GM18858 (cell line): Measurements from ENCODE around the gene MTCL1.

Experiments
- ATAC-seq: cut with Tn5 transposase; IDR thresholded peaks from one replicate; pipeline ENCODE4 v1.9.1; 2021; ENCODE audit not compliant: unreplicated experiment

Gene MTCL1

DNA sequence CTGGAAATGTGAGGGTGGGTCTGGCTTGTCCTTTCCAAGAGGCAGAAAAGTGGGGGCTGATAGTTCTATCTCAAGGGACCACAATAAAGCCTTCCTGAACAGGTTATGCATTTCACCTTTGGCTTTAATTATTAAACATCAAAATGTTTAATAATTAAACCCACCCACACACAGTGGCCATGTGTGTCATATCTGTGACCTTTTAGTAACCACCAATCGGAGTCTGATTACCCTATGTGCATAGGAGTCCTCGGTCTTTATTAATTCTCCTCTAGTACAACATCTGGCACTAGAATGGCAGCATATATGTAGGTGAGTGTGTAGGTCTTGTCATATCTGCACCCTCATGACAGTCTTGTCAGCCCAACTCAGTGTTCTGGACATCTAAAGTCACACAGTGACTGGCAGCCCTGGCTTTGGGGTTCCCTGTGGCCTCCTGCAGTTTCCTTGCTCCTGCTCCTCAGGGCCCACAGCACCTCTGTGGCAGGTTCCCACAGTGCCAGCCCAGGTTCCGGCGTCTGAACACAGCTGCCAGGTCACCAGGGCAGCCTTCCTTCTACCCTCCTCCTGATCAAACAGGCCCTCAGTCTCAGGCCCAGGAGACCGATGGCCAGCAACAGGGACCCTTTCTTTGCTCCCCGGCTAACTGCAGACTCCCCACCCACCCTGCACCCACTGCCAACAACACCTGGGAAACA lies 100.9 kb downstream of the MTCL1 start:
- no peak for ATAC-seq

GRCh38 chr18:8806798-8807487 lies 101.6 kb downstream of the MTCL1 start:
- ATAC-seq: no peak

GRCh38 chr18:8807488-8807805 lies 102.1 kb downstream of the MTCL1 start:
- ATAC-seq: no peak

GRCh38 chr18:8808001-8808400 lies 102.6 kb downstream of the MTCL1 start:
- no peak for ATAC-seq

- no peak for ATAC-seq
These were observed 104.2 kb downstream of the MTCL1 start for GRCh38 chr18:8809514-8809913.

GRCh38 chr18:8810157-8810556 lies 104.8 kb downstream of the MTCL1 start:
- ATAC-seq: no peak

GRCh38 chr18:8811115-8811514 lies 105.8 kb downstream of the MTCL1 start:
- no peak for ATAC-seq

- ATAC-seq: no peak
These were observed 107.3 kb downstream of the MTCL1 start for GRCh38 chr18:8812631-8813030.

- no peak for ATAC-seq
These were observed 108.3 kb downstream of the MTCL1 start for GRCh38 chr18:8813611-8814010.

DNA sequence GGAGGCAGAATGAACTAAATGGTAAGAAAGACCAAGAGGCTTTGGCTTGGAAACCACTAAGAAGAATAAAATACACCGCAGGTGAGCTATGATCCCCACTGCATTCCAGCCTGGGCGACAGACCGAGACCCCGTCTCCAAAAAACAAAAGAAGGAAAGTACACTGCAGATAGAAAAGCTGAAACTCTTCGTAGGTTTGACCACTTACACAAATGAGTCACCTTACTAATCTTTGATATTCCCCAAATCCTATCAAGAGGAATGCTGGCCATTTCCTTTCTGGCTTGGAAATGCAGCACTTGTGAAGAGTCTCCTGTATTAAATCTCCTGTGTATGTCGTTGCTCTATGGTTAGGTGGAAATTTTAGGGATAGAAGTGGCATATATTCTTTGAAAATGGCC lies 108.8 kb downstream of the MTCL1 start:
- no peak for ATAC-seq

DNA sequence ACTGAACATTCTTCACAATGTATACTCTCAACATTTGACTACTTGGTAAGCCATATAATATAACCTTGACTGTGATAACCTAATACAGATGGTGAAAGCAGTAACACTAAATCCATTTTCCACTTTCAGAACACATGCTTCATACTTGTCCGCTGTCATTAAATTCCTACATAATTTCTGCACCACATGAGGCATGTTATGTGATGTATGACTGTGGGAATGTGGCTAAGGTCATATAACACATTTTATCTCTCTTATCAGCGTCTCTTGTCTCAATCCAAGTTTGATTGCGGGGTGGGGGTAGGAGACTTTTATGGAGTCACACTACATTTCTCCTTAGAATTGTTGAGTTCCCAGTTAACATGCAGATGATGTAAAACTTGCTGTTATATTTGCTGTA lies 110.9 kb downstream of the MTCL1 start:
- ATAC-seq: no peak

GRCh38 chr18:8816816-8817215 lies 111.5 kb downstream of the MTCL1 start:
- no peak for ATAC-seq

- no peak for ATAC-seq
These were observed 113.6 kb downstream of the MTCL1 start for GRCh38 chr18:8818982-8819381.

DNA sequence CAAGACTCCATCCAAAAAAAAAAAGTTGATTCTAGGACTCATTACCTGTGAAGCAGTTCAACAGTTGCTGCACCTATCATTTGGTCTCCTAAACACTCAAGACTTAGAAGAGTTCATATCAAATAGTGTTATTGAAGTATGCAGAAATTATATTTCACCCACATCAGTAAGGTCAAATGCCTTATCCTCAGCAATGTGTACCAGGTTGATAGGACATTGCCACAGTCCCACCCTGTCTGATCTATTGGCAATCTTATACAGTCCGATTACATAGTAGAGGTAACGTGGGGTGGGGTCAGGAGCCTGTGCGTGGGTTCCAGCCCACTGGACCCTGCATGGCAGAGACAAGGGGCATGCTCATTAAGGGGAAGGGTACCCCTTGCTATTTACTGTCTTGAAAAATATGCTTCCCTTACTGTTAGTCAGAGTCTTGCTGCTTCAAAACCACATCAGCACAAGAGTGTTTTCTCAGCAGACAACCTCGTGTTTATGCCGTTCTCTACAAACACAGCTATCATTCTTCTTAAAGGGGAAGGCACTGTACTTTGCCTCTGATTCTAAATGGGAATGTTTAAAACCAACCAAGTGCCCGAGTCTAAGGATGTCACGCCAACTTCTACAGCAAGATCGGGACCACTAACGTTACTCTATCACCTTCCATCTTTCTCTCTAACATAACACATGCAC lies 115.2 kb downstream of the MTCL1 start:
- ATAC-seq: no peak

GRCh38 chr18:8821083-8821465 lies 115.7 kb downstream of the MTCL1 start:
- no peak for ATAC-seq

DNA sequence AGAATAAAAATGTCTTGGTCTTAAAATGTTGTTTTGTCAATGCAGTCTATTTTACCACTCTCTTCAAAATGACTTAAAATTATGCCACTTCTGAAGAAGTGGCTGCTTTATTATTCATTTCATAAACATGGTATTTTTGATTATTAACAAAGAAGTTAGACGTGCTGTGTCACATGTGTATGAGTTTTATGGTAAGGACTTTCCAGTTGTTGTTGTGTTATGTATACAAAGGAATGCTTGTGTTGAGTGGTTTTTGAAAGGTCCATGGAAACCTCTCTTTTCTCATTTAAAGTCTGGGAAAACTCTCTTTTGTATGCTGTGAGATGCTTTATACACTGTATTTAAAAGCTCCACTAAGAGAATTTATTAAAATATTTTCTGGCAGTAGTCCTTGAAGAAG lies 116.2 kb downstream of the MTCL1 start:
- ATAC-seq: no peak

DNA sequence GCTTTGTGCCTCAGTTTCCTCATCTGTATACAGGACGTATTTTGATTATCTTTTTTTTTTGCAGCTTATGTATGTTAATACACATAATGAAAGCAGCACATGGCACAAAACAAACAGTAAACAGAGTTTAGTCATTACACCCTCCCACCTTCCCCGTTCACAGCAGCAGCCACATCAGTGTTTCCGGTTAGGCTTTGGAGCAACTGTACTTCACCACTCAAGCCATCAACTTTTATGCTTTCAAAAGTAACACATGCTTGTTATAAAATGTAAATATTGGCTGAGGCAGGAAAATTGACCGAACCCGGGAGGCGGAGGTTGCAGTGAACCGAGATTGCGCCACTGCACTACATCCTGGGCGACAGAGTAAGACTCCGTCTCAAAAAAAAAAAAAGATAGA lies 117.3 kb downstream of the MTCL1 start:
- no peak for ATAC-seq

GRCh38 chr18:8823530-8823929 lies 118.2 kb downstream of the MTCL1 start:
- ATAC-seq: no peak

DNA sequence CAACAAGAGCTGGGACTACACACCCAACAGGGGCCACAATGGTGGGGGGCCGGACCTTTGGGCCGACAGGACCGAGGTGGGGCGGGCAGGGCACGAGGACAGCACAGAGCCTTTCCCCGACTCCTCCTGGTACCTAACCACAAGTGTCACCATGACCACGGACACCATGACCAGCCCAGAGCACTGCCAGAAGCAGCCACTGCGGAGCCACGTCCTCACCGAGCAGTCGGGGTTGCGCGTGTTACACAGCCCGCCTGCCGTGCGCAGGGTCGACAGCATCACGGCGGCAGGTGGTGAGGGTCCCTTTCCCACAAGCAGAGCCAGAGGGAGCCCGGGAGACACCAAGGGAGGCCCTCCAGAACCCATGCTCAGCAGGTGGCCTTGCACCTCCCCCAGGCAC lies 119.5 kb downstream of the MTCL1 start:
- ATAC-seq: no peak

GRCh38 chr18:8825273-8825672 lies 119.9 kb downstream of the MTCL1 start:
- ATAC-seq: no peak

DNA sequence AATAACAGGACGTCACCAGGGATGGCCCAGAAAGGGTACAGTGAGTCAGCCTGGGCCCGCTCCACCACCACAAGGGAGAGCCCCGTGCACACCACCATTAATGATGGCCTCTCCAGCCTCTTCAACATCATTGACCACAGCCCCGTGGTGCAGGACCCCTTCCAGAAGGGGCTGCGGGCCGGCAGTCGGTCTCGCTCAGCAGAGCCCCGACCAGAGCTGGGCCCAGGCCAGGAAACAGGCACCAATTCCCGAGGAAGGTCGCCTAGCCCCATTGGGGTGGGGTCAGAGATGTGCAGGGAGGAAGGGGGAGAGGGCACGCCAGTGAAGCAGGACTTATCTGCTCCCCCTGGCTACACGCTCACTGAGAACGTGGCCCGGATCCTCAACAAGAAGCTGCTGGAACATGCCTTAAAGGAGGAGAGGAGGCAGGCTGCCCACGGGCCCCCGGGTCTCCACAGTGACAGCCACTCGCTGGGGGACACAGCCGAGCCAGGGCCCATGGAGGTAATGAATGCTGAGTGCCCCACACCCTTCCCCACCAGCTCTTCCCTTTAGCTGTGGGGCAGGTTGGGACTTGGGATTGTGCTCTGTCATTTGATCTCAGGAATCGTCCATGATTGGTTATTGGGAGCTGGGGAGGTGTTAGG lies 120.5 kb downstream of the MTCL1 start:
- ATAC-seq: no peak

GRCh38 chr18:8826514-8826913 lies 121.2 kb downstream of the MTCL1 start:
- no peak for ATAC-seq
